SK-N-SH (cell line): ENCODE measurements around the gene GJE1. TPM values are rescaled to one million over a fixed set of nuclear protein-coding genes. Genes with fewer than 3 reads are reported as not detected.

Experiments used
- CTCF ChIA-PET: fragments of 300-600, 350-600 bp; formaldehyde crosslinking; extraction: SDS; loops from one replicate; lab custom pipeline; 2021; lab: Yijun Ruan, JAX
- POLR2A ChIA-PET: fragments of 350-600 bp; sonication (Branson Sonifier 250); formaldehyde crosslinking; extraction: SDS; loops from one replicate; lab custom pipeline; 2020; ENCODE audit warnings: antibody characterized with exemption, inconsistent platforms; lab: Yijun Ruan, JAX
- DNase-seq: peaks from one replicate; pipeline ENCODE4 v3.0.0; 2012
- H2AFZ ChIP-seq: fragments of 200-600 bp; sonication (generic); 2 replicates; pipeline ENCODE4 v1.8.1; 2016; ENCODE audit warnings: antibody characterized with exemption, mild to moderate bottlenecking, low read depth
- H3F3A ChIP-seq: fragments of 200-600 bp; sonication (generic); replicated peaks from 2 replicates; pipeline ENCODE3; 2016; ENCODE audit warnings: antibody characterized with exemption, mild to moderate bottlenecking; ENCODE audit not compliant: insufficient read depth
- H3K27ac ChIP-seq, 2 experiments: fragments of 200-500 bp in 1 of 2; fragments of 200-600 bp in 1 of 2; sonication (Bioruptor generic) in 1 of 2; sonication (generic), shearing (Covaris generic) in 1 of 2; 2 replicates each; pipeline versions ENCODE4 v1.5.1 to v1.6.1; 2014 to 2016; ENCODE audit warnings: low read depth in 2 of 2, inconsistent platforms in 1 of 2, low read length in 1 of 2, mild to moderate bottlenecking in 1 of 2, mixed read lengths in 1 of 2
- H3K27me3 ChIP-seq: fragments of 200-600 bp; sonication (generic), shearing (Covaris generic); 2 replicates; pipeline ENCODE4 v1.6.1; 2016; ENCODE audit warnings: mixed run types; ENCODE audit not compliant: insufficient read depth
- H3K36me3 ChIP-seq, 2 experiments: fragments of 200-500 bp in 1 of 2; fragments of 200-600 bp in 1 of 2; sonication (Bioruptor generic) in 1 of 2; sonication (generic) in 1 of 2; replicated peaks in 1 of 2; 2 replicates each; pipeline versions ENCODE3 to v1.5.1; 2014 to 2016; ENCODE audit warnings: low read length in 1 of 2, mild to moderate bottlenecking in 1 of 2; ENCODE audit not compliant: insufficient read depth in 2 of 2, control insufficient read depth in 1 of 2
- H3K4me1 ChIP-seq, 2 experiments: fragments of 200-500 bp in 1 of 2; fragments of 200-600 bp in 1 of 2; sonication (Bioruptor generic) in 1 of 2; sonication (generic), shearing (Covaris generic) in 1 of 2; 2 replicates each; pipeline versions ENCODE4 v1.5.1 to v1.6.1; 2014 to 2016; ENCODE audit warnings: low read depth in 1 of 2, low read length in 1 of 2, mixed run types in 1 of 2; ENCODE audit not compliant: insufficient read depth in 2 of 2, control insufficient read depth in 1 of 2
- H3K4me2 ChIP-seq: fragments of 200-600 bp; sonication (generic), shearing (Covaris generic); 2 replicates; pipeline ENCODE4 v1.6.1; 2017; ENCODE audit warnings: mixed run types
- H3K4me3 ChIP-seq, 2 experiments: fragments of 200-500 bp in 1 of 2; fragments of 200-600 bp in 1 of 2; sonication (Bioruptor generic) in 1 of 2; sonication (generic), shearing (Covaris generic) in 1 of 2; 2 replicates each; pipeline versions ENCODE4 v1.5.1 to v1.8.1; 2014 to 2016; ENCODE audit warnings: low read depth in 2 of 2, inconsistent platforms in 1 of 2, low read length in 1 of 2, mild to moderate bottlenecking in 1 of 2, mixed read lengths in 1 of 2, moderate library complexity in 1 of 2
- H3K79me2 ChIP-seq: fragments of 200-600 bp; sonication (generic); 2 replicates; pipeline ENCODE4 v1.8.1; 2017; ENCODE audit warnings: mild to moderate bottlenecking; ENCODE audit not compliant: insufficient read depth
- H3K9ac ChIP-seq: fragments of 200-600 bp; sonication (generic); 2 replicates; pipeline ENCODE4 v1.6.1; 2017; ENCODE audit warnings: mixed run types
- H3K9me2 ChIP-seq: fragments of 200-600 bp; sonication (generic); 2 replicates; pipeline ENCODE4 v1.6.1; 2017; ENCODE audit warnings: mixed run types
- H3K9me3 ChIP-seq: fragments of 200-600 bp; sonication (generic); 2 replicates; pipeline ENCODE4 v1.6.1; 2017; ENCODE audit warnings: mixed run types, mild to moderate bottlenecking, moderate library complexity
- H4K20me1 ChIP-seq: fragments of 200-600 bp; sonication (generic); 2 replicates; pipeline ENCODE4 v1.6.1; 2017; ENCODE audit warnings: mild to moderate bottlenecking, mixed run types; ENCODE audit not compliant: insufficient read depth
- ELF1 ChIP-seq: IDR thresholded peaks from 2 replicates; pipeline ENCODE4 v1.4.0; 2012
- EZH2phosphoT487 ChIP-seq: fragments of 200-600 bp; sonication (generic); IDR thresholded peaks from 2 replicates; pipeline ENCODE4 v1.6.1; 2017; ENCODE audit warnings: low read depth, mixed run types, mild to moderate bottlenecking, antibody characterized with exemption, moderate library complexity, borderline replicate concordance
- FOXJ3 ChIP-seq: sonication (generic); formaldehyde crosslinking; IDR thresholded peaks from 2 replicates; pipeline ENCODE4 v1.5.1; 2020; ENCODE audit warnings: mild to moderate bottlenecking, missing genetic modification reagents
- GABPA ChIP-seq: IDR thresholded peaks from 2 replicates; pipeline ENCODE4 v1.4.0; 2012; ENCODE audit warnings: low read depth, mild to moderate bottlenecking
- GATA2 ChIP-seq: sonication (generic); formaldehyde crosslinking; IDR thresholded peaks from 2 replicates; pipeline ENCODE4 v1.5.0; 2020; ENCODE audit warnings: mild to moderate bottlenecking, missing genetic modification reagents
- JUND ChIP-seq: IDR thresholded peaks from 2 replicates; pipeline ENCODE4 v1.4.0; 2012
- MEF2A ChIP-seq: IDR thresholded peaks from 2 replicates; pipeline ENCODE4 v1.4.0; 2012; ENCODE audit warnings: low read depth, borderline replicate concordance
- MXI1 ChIP-seq: IDR thresholded peaks from 2 replicates; pipeline ENCODE4 v1.6.1; 2012; ENCODE audit warnings: mild to moderate bottlenecking, low read depth, low read length, improper control_type of control experiment
- NFIC ChIP-seq: IDR thresholded peaks from 2 replicates; pipeline ENCODE4 v1.4.0; 2012; ENCODE audit warnings: borderline replicate concordance
- POLR2AphosphoS5 ChIP-seq: IDR thresholded peaks from 2 replicates; pipeline ENCODE4 v1.6.1; 2012; ENCODE audit warnings: low read depth, low read length
- RAD21 ChIP-seq: IDR thresholded peaks from 2 replicates; pipeline ENCODE4 v1.6.1; 2012; ENCODE audit warnings: mild to moderate bottlenecking, low read length
- RCOR1 ChIP-seq: fragments of 150-350 bp; IDR thresholded peaks from 2 replicates; pipeline ENCODE4 v1.6.1; 2017; ENCODE audit warnings: antibody characterized with exemption, low read length
- RFX5 ChIP-seq: IDR thresholded peaks from 2 replicates; pipeline ENCODE4 v1.6.1; 2012; ENCODE audit warnings: mild to moderate bottlenecking, improper control_type of control experiment, low read length
- RXRA ChIP-seq: IDR thresholded peaks from 2 replicates; pipeline ENCODE4 v1.4.0; 2012; ENCODE audit warnings: low read depth, mild to moderate bottlenecking, borderline replicate concordance
- TAF1 ChIP-seq: IDR thresholded peaks from 2 replicates; pipeline ENCODE4 v1.6.1; 2012; ENCODE audit warnings: low read depth, mild to moderate bottlenecking, low read length, moderate library complexity, borderline replicate concordance
- TCF12 ChIP-seq: IDR thresholded peaks from 2 replicates; pipeline ENCODE4 v1.4.0; 2012
- TEAD4 ChIP-seq: IDR thresholded peaks from 2 replicates; pipeline ENCODE4 v1.4.0; 2012; ENCODE audit warnings: mild to moderate bottlenecking, borderline replicate concordance; ENCODE audit not compliant: insufficient read depth
- WGBS: methylation state at CpG from one replicate; pipeline ENCODE4 v1.1.6; 2017; ENCODE audit warnings: low lambda C conversion rate; 5-methylcytosine and 5-hydroxymethylcytosine counted together
- polyA plus RNA-seq, 3 experiments: library from polyadenylated mRNA; depleted of rRNA; stranded (reverse); fragments of >200 nt; gene quantifications; 2 replicates each; pipeline ENCODE4 v1.2.3, GENCODE V29; 2012
- TF ChIP-seq, protein P1 (sequence below): IDR thresholded peaks from 2 replicates; pipeline ENCODE4 v1.4.0; 2012; ENCODE audit warnings: low read depth, borderline replicate concordance
- TF ChIP-seq, protein P2 (sequence below): IDR thresholded peaks from 2 replicates; pipeline ENCODE4 v1.6.1; 2012; ENCODE audit warnings: mild to moderate bottlenecking, low read depth, low read length, moderate library complexity

The GJE1 gene
- polyA plus RNA-seq, 1 of the 3 experiments (the other 2 are of a cell fraction) = not detected

DNA sequence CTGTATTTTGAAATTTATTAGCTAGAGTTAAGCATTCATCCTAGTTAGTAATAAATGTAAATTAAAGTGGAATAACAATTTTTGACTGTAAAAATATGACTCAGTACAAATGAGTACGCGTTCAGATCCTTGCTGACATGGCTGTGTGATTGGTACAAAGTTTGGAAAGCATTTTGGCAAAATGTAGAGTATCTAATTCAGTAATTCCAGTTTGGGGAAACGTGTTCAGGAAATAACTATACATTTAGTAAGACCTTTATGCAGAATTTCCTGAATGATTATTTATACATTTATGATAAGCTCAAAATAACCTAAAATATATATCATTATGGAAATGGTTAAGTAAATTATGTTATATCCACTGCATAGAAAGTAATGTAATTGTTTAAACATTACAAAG lies 22.4 kb downstream of the GJE1 start:
- Histone ChIP-seq H3K27me3 (no peaks in the 10 kb centered on the region), H3K27ac (no peak overlapping the region), H3K36me3 (peaks cover 9 to 13% of the 10 kb centered on the region in 2 experiments), H3K79me2 (peaks cover 96% of the 10 kb centered on the region), H3F3A (peaks cover 37% of the 10 kb centered on the region), H3K9ac (no peak overlapping the region), H2AFZ (no peak overlapping the region), H3K9me3 (no peaks in the 10 kb centered on the region), H4K20me1 (peaks cover 16% of the 10 kb centered on the region), H3K9me2 (no peaks in the 10 kb centered on the region), H3K4me2 (no peak overlapping the region), H3K4me1 (no peaks in the 10 kb centered on the region; a peak in 2 of 4 replicates), H3K4me3 (no peak overlapping the region)
- no peak for TF ChIP-seq NFIC
- TF ChIP-seq, protein P1, sequence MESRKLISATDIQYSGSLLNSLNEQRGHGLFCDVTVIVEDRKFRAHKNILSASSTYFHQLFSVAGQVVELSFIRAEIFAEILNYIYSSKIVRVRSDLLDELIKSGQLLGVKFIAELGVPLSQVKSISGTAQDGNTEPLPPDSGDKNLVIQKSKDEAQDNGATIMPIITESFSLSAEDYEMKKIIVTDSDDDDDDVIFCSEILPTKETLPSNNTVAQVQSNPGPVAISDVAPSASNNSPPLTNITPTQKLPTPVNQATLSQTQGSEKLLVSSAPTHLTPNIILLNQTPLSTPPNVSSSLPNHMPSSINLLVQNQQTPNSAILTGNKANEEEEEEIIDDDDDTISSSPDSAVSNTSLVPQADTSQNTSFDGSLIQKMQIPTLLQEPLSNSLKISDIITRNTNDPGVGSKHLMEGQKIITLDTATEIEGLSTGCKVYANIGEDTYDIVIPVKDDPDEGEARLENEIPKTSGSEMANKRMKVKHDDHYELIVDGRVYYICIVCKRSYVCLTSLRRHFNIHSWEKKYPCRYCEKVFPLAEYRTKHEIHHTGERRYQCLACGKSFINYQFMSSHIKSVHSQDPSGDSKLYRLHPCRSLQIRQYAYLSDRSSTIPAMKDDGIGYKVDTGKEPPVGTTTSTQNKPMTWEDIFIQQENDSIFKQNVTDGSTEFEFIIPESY = no peak
- TF ChIP-seq GABPA = no peak
- TF ChIP-seq GATA2 (CRISPR knock-in tag) = no peak
- no peak for TF ChIP-seq FOXJ3 (CRISPR knock-in tag)
- no peak for TF ChIP-seq ELF1
- TF ChIP-seq RCOR1 = no peak
- TF ChIP-seq POLR2AphosphoS5 = no peak
- TF ChIP-seq RAD21 = no peak
- no peak for TF ChIP-seq MXI1
- no peak for TF ChIP-seq TAF1
- TF ChIP-seq, protein P2, sequence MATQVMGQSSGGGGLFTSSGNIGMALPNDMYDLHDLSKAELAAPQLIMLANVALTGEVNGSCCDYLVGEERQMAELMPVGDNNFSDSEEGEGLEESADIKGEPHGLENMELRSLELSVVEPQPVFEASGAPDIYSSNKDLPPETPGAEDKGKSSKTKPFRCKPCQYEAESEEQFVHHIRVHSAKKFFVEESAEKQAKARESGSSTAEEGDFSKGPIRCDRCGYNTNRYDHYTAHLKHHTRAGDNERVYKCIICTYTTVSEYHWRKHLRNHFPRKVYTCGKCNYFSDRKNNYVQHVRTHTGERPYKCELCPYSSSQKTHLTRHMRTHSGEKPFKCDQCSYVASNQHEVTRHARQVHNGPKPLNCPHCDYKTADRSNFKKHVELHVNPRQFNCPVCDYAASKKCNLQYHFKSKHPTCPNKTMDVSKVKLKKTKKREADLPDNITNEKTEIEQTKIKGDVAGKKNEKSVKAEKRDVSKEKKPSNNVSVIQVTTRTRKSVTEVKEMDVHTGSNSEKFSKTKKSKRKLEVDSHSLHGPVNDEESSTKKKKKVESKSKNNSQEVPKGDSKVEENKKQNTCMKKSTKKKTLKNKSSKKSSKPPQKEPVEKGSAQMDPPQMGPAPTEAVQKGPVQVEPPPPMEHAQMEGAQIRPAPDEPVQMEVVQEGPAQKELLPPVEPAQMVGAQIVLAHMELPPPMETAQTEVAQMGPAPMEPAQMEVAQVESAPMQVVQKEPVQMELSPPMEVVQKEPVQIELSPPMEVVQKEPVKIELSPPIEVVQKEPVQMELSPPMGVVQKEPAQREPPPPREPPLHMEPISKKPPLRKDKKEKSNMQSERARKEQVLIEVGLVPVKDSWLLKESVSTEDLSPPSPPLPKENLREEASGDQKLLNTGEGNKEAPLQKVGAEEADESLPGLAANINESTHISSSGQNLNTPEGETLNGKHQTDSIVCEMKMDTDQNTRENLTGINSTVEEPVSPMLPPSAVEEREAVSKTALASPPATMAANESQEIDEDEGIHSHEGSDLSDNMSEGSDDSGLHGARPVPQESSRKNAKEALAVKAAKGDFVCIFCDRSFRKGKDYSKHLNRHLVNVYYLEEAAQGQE = no peak
- no peak for TF ChIP-seq EZH2phosphoT487
- no peak for TF ChIP-seq RFX5
- TF ChIP-seq TEAD4 = no peak
- TF ChIP-seq MEF2A = no peak
- no peak for TF ChIP-seq JUND
- no peak for TF ChIP-seq RXRA
- TF ChIP-seq TCF12 = no peak
- CTCF ChIA-PET = interaction anchor here (1.1 to 5.9 kb wide), 7 partner anchors 8 to 320 kb away, joined by 3 to 40 read pairs (median 4); partner anchors contain the start of genes NMBR and VTA1
- 58% methylated on average over 3 of the region's 3 CpGs for WGBS
- DNase-seq = no peak
- POLR2A ChIA-PET = interaction anchor here (0.6 kb wide), 1 partner anchor 696 kb away, joined by 3 read pairs; no protein-coding TSS in a partner anchor
